ACC112 (cell line): ENCODE results near the gene SLCO2A1.

Experiments used
- H2AFZ ChIP-seq: fragments of 200-600 bp; sonication (generic); one replicate; pipeline ENCODE4 v1.6.0; 2017; ENCODE audit warnings: antibody characterized with exemption, low read length; ENCODE audit not compliant: unreplicated experiment
- H3K27ac ChIP-seq: fragments of 200-600 bp; sonication (generic); 2 replicates; pipeline ENCODE4 v1.5.1; 2014; ENCODE audit warnings: low read depth, mild to moderate bottlenecking, antibody characterized with exemption, low read length, moderate library complexity
- H3K27me3 ChIP-seq: fragments of 200-600 bp; sonication (generic); 2 replicates; pipeline ENCODE4 v1.6.1; 2014; ENCODE audit warnings: mild to moderate bottlenecking, antibody characterized with exemption, low read length, moderate library complexity, mixed read lengths; ENCODE audit not compliant: insufficient read depth
- H3K36me3 ChIP-seq: fragments of 200-600 bp; sonication (generic); 2 replicates; pipeline ENCODE4 v1.6.1; 2016; ENCODE audit warnings: mild to moderate bottlenecking, antibody characterized with exemption, low read length, moderate library complexity, mixed read lengths; ENCODE audit not compliant: insufficient read depth
- H3K4me1 ChIP-seq: fragments of 200-600 bp; sonication (generic); one replicate; pipeline ENCODE4 v1.6.1; 2016; ENCODE audit warnings: low read length, mixed read lengths; ENCODE audit not compliant: insufficient read depth, unreplicated experiment, control insufficient read depth
- H3K4me3 ChIP-seq: fragments of 200-600 bp; sonication (generic); 2 replicates; pipeline ENCODE4 v1.5.1; 2014; ENCODE audit warnings: mild to moderate bottlenecking, low read depth, low read length
- H3K79me2 ChIP-seq: fragments of 200-600 bp; sonication (generic); one replicate; pipeline ENCODE4 v1.6.0; 2016; ENCODE audit warnings: low read length; ENCODE audit not compliant: control insufficient read depth, unreplicated experiment, insufficient read depth

SLCO2A1 gene

DNA sequence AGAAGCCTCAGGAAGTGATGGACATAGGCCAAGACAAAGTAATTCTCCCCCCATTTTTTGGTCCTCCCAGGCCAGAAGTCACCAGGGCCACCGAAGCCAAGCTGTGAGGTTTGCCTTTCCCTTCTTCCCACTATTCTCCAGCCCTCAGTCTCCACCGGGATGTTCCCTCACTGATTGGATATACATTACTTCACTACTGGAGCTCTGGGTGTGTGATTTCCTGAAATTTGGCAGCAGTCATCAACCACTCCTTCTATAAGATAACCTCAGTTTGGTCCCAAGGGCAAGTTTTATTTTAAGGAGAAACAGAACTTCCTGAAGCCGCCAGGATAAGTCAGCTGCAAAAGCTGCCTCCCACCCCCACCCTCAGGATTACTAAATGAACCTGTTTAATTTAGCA, 11.3 kb downstream of the SLCO2A1 start:
- no peak overlapping the region for H3K27ac ChIP-seq

DNA sequence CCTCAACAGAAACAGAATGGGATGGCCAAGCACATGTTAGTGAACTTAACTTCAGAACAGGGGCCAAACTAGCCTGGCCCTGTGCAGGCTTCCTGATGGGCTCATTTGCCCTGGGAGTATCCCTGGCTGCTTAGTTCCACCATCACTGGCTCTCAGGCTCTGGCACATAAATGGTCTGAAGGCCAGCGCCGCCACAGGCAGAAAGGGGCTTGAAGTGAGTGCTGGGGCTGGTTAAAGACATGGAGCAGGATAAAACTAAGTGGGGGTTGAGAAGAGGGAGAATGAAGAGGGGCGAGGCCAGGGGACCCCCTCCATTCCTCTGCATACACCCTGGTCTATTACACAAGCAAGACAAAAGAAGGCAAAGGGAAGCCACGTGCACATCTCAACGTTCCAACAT, 12.2 kb downstream of the SLCO2A1 start:
- Histone ChIP-seq H3K79me2 (no peaks in the 10 kb centered on the region), H3K4me1 (peaks cover 10% of the 10 kb centered on the region), H3K4me3 (no peak overlapping the region)

More for the DNA sequence above, 11.3 kb downstream of the SLCO2A1 start:
- Histone ChIP-seq H3K4me3 (no peak overlapping the region), H3K36me3 (no peaks in the 10 kb centered on the region), H3K79me2 (no peaks in the 10 kb centered on the region), H2AFZ (no peak overlapping the region), H3K4me1 (peaks cover 10% of the 10 kb centered on the region), H3K27me3 (no peaks in the 10 kb centered on the region)

DNA sequence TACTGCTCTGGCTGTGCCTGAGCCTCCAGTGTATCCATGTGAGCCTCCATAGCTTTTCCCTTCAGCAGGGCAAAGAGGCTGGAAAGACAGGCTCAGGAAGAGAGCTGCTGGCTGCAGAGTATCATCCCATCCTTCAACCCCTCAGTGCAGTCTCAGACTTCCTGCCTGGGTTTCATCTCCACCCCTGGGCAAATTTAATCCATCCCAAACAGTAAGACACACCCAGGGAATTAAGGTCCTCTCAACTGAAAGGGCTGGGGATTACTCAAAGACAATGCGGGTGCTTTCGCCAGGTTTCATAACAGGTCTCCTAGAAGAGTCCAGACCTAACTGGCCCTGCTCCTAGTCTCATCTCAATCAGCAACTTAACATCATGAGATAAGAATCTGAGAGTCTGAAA, 15.5 kb downstream of the SLCO2A1 start:
- Histone ChIP-seq H3K27ac (no peak overlapping the region), H3K27me3 (no peaks in the 10 kb centered on the region)

More for the DNA sequence above, 12.2 kb downstream of the SLCO2A1 start:
- H2AFZ ChIP-seq = no peak overlapping the region
- no peak overlapping the region for H3K27ac ChIP-seq
- H3K27me3 ChIP-seq = no peaks in the 10 kb centered on the region
- no peaks in the 10 kb centered on the region for H3K36me3 ChIP-seq

DNA sequence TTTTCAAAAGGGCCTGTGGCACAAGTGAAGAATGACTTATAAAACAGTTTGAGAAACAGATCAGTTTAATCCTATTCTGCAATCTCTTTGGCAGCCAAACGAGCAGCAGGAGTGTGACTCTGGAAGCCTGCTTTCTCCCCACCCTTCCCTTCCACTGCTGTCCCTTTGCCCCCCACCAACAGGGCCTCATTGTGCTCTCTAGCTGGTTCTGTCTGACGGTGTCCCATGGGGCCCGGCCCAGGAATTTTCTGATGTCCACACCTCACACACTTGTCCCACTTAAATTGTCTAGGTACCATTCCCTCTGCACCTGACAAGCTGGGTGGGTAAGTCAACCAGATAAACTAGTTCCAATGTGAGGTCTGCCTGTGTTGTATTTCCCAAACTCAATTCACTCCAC, 16.4 kb downstream of the SLCO2A1 start:
- Histone ChIP-seq H3K27me3 (no peaks in the 10 kb centered on the region), H2AFZ (no peak overlapping the region), H3K36me3 (no peaks in the 10 kb centered on the region), H3K4me1 (peaks cover 23% of the 10 kb centered on the region), H3K27ac (no peak overlapping the region), H3K79me2 (no peaks in the 10 kb centered on the region), H3K4me3 (no peak overlapping the region)

More for the DNA sequence above, 15.5 kb downstream of the SLCO2A1 start:
- Histone ChIP-seq H2AFZ (no peak overlapping the region), H3K4me3 (no peak overlapping the region), H3K79me2 (no peaks in the 10 kb centered on the region), H3K4me1 (peaks cover 19% of the 10 kb centered on the region), H3K36me3 (no peaks in the 10 kb centered on the region)

DNA sequence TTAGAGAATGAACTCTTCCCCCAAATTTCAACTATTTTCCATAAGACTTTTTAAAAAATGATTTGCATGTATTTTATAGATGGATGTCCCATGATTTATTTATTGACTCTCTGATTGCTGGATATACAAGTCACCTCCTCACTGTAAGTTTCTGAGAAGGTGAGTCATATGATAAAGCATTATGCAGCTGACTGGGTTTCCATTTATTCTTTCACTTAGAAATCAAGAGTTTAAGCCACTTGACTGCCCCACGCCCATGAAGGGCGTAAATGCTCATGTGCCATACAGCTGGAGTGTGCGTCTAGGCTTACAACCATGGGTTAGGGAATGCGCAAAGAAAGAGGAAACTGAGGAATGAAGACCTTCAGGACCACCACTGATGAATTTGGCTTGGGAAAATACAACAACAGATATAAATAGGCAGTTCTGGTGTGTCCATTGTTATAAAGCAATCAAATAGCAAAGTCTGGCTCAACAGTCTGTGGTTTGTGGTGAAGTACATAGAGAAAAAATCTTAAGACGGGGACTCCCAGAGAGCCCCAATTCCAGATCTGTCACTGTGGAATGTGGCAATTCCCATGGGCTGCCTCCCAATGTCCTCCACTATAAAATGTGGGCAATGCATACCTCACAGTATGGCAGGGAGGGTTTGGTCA, 20.3 kb downstream of the SLCO2A1 start:
- Histone ChIP-seq H3K27ac (peak overlapping the region; percentile 69), H3K79me2 (no peaks in the 10 kb centered on the region), H2AFZ (no peak overlapping the region), H3K27me3 (no peaks in the 10 kb centered on the region), H3K36me3 (no peaks in the 10 kb centered on the region), H3K4me3 (no peak overlapping the region), H3K4me1 (peaks cover 28% of the 10 kb centered on the region)

DNA sequence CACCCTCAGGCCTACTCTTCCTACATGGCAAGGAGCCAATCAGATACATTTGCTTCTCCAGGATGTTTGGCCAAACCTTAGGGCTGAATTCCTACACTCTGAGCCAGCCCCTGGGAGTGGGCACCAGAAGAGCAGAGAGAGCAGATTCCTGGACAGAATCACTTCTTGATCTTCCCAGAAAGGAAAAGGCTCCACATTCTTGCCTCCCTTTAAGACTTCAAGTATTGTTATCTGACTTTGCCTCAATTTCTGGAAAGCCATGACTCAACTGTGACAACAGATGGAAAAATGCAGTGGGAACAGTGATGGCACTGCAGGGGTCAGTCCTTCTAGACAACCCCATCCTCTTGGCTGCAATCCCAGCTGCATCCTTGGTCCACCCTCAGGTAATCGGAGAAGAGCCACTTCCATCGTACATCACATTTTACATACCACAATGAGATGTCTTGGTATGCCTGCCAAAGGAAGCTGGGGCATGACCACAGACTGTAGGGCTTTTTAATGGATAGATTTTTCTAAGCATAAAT, 21.0 kb downstream of the SLCO2A1 start:
- Histone ChIP-seq H3K36me3 (no peaks in the 10 kb centered on the region), H3K4me3 (no peak overlapping the region)

DNA sequence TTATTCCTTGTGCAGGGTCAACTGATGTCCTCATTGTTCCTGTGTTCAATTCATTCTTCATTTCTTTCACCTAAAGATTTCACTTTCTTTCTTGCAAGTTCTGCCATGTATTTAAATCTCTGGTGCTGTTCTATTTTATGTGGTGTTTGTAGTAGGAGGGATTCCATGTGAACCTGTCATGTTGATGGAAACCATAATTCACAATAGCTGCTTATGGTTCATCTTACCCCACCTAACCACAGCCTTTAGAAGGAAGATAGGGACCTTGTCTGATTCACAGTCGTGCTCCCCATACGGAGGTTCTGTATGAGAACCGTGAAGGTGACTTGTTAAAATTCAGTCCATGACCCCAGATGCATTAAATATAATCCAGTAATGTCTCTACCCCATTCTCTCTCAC, 21.9 kb downstream of the SLCO2A1 start:
- no peaks in the 10 kb centered on the region for H3K27me3 ChIP-seq
- peak overlapping the region; percentile 69 for H3K27ac ChIP-seq

More for the DNA sequence above, 21.0 kb downstream of the SLCO2A1 start:
- Histone ChIP-seq H2AFZ (no peak overlapping the region), H3K4me1 (peaks cover 28% of the 10 kb centered on the region), H3K27me3 (no peaks in the 10 kb centered on the region), H3K79me2 (no peaks in the 10 kb centered on the region), H3K27ac (peak overlapping the region; percentile 69)

DNA sequence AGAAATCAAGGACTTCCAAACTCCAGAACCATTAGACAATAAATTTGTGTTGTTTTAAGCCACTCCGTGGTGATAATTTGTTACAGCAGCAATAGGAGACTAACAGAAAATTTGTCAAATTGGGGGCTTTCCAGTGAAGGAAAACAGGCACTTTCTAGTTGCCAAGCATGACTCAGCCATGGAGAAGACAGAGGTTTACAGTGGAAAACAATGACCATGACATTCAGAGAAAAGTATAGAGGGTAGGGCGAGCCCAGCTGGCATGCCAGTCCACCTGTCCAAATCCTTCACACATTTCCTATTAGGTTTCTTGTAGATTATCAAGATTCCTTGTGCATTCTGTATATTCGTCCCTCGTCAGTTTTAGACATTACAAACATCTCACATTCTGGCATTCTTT, 24.9 kb downstream of the SLCO2A1 start:
- Histone ChIP-seq H3K4me3 (no peak overlapping the region), H2AFZ (no peak overlapping the region), H3K4me1 (peaks cover 24% of the 10 kb centered on the region), H3K27ac (no peak overlapping the region), H3K36me3 (no peaks in the 10 kb centered on the region), H3K27me3 (no peaks in the 10 kb centered on the region), H3K79me2 (no peaks in the 10 kb centered on the region)

More for the DNA sequence above, 21.9 kb downstream of the SLCO2A1 start:
- Histone ChIP-seq H3K4me1 (peaks cover 28% of the 10 kb centered on the region), H2AFZ (no peak overlapping the region), H3K36me3 (no peaks in the 10 kb centered on the region), H3K4me3 (no peak overlapping the region), H3K79me2 (no peaks in the 10 kb centered on the region)

DNA sequence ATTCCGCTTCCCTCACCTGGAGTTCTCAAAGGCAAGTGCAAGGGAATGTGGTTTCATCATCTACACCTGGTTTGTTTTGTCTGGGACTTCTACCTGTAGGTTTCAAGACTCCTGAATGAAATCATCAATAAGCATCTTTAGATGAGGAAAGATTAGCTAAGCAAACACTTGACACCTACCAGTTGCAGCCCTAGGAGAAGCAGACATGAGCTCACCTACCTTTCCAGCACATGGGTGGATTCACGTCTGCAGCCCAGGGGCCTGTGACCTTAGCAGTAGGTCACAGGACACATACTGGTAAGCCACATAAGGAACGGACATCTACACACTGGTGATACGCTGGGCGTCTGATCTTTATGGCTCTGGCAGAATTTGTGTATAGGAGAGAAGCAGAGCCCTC, 26.7 kb downstream of the SLCO2A1 start:
- H3K36me3 ChIP-seq = no peaks in the 10 kb centered on the region
- H2AFZ ChIP-seq = no peak overlapping the region
- H3K27me3 ChIP-seq = no peaks in the 10 kb centered on the region
- H3K4me1 ChIP-seq = peaks cover 6% of the 10 kb centered on the region
- no peak overlapping the region for H3K4me3 ChIP-seq
- H3K79me2 ChIP-seq = no peaks in the 10 kb centered on the region
- H3K27ac ChIP-seq = no peak overlapping the region

DNA sequence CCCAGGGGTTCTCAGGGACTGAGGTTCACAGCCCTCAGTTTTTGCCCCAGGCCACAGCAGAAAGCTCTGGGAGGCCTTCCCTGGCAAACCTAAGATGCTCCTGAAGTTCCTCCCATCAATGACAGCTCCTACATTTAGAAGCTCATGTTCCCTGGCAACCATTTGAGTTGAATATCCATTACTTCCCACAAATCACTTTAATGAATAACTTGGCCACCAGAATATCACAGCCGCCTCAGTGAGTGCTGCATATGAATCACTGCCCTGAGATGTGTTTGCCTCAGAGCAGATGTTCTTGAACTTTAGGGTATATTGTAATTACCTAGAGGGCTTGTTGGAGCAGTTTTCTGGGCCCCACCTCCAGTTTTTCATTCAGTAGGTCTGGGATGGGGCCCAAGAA, 27.4 kb downstream of the SLCO2A1 start:
- no peaks in the 10 kb centered on the region for H3K36me3 ChIP-seq
- H3K4me3 ChIP-seq = no peak overlapping the region
- peaks cover 3% of the 10 kb centered on the region for H3K4me1 ChIP-seq
- no peak overlapping the region for H3K27ac ChIP-seq
- no peaks in the 10 kb centered on the region for H3K27me3 ChIP-seq
- no peak overlapping the region for H2AFZ ChIP-seq
- no peaks in the 10 kb centered on the region for H3K79me2 ChIP-seq

DNA sequence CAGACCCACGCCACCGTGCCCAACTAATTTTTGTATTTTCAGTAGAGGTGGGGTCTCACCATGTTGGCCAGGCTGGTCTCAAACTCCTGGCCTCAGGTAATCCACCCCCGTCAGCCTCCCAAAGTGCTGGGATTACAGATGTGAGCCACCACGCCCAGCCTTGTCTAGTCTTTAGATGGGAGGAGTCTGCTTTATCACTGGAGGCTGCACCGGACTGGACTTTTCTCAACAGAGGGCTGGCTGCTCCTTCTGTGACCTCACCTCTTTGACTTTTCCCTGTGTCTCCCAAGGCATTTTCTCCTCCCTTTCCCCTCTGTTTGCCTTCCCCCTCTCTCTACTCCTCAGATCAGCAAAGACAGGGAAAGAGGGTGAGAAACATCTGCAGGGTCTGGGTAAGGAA, 28.5 kb downstream of the SLCO2A1 start:
- Histone ChIP-seq H3K27ac (no peak overlapping the region), H3K4me1 (peaks cover 3% of the 10 kb centered on the region), H3K79me2 (no peaks in the 10 kb centered on the region), H3K36me3 (no peaks in the 10 kb centered on the region), H2AFZ (no peak overlapping the region), H3K4me3 (no peak overlapping the region), H3K27me3 (no peaks in the 10 kb centered on the region)
